ENCODE data around the gene MVB12A. TPM values are rescaled to one million over a fixed set of nuclear protein-coding genes. Genes with fewer than 3 reads are reported as not detected.

MVB12A gene
- total RNA-seq, 2 experiments from 2014 or later: 27.6 to 32.6 TPM

DNA sequence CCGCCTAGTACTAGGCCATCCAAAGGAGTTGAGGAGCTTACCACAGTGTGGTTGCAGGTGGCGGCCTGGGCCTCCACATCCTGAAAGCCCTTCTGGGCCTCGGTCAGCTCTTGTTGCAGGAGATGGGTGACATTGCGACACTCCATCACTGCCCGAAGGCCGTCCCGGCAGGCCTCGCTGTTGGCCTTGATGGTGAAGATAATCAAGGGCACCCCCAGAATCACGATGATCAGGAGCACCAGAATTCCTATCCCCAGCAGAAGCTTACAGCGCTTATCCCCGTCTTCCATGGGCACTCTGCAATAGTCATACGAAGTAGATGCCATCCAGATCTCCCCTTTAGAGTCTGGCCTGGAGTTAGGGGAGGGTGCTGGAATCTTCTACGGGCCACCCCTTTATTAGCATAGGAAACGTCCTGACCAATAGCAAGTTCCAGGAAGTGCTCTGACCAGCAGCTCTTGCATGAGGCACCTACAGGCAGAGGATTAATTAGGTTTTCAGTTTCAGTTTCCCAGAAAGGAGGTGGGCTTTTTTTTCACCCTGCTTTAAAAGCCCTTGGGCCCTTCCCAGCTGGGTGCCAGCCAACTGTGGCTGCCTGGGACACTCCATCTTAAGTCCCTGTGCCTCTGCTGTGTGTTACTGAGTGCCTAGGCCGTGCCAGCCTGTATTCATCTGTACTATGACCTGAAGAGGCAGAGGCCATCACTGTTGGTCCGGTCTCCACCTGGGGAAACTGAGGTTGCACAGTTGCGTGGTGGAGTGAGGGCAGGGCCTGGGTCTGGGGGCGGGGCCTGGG is 14.4 kb upstream of the MVB12A start, which contains the start of gene BST2:
Gene BST2, minus strand, starts transcription at position 381 of the 796 bp plus-strand sequence. Its CDS starts 55 bp downstream, at position 326.
- POLR2A ChIA-PET: interaction anchor here (0.6 to 2.0 kb wide), 5 partner anchors 14 to 443 kb away, joined by 3 to 10 read pairs (median 5); partner anchors contain the start of genes DDA1, MVB12A and USE1
- DNase-seq: peak; percentile 60
- intact Hi-C loops (cut with DNase I, micrococcal nuclease): loop anchor here (1.0 to 2.0 kb wide), 2 partner anchors 14 to 15 kb away; no protein-coding TSS in a partner anchor
- CTCF ChIA-PET: interaction anchor here (0.6 to 1.4 kb wide), 6 partner anchors 15 to 73 kb away, joined by 3 to 7 read pairs (median 4); no protein-coding TSS in a partner anchor
- H3K4me1 Mint-ChIP-seq: peaks cover 28% of the 10 kb centered on the region
- peaks cover 7% of the 10 kb centered on the region for H3K36me3 Mint-ChIP-seq (ENCODE audit: low read depth)
- H3K9me3 Mint-ChIP-seq (ENCODE audit: low read depth): no peaks in the 10 kb centered on the region
- H3K27me3 Mint-ChIP-seq: no peaks in the 10 kb centered on the region
- peak; percentile 80 for ATAC-seq
- H3K27ac Mint-ChIP-seq: peak within 1 kb of the TSS; percentile 90
- peak within 1 kb of the TSS; percentile 76 for H3K4me3 Mint-ChIP-seq

DNA sequence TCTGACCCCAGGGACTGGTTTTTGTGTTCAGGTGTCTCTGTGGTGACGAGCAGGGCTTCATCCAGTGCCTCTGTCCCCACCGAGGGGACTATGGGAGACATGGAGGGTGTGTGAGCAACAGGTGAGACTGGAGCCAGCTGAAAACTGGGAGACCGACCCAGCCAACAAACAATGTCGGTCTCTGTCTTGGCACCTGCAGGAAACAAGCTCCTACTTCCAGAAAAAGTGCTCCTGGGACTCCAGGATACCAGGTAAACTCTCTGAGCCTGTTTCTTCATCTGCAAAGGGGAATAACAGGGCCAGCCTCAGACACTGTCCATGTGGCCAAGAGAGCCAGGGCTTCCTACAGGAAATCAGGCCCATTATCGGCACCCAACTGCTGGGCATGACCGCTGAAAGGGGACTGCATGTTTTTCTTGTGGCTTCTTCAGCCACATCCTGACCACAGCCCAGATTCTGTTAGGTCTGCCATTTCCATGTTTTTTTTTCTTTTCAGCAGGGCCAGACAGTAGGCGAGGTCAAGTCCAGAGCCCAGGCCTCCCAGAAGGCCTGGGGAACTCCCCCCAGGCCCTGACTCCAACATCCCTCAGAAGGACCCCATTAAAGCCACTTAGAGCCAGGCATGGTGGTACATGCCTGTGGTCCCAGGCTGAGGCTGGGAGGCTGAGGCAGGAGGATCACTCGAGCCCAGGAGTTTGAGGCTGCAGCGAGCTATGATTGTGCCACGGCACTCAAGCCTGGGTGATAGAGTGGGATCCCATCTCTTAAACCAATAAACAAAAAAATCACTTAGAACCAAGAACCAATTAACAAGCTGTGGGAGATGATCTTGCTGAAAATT is 13.6 kb upstream of the MVB12A start:
- no peaks in the 10 kb centered on the region for H3K27me3 Mint-ChIP-seq
- peaks cover 28% of the 10 kb centered on the region for H3K4me1 Mint-ChIP-seq
- intact Hi-C loops (cut with DNase I, micrococcal nuclease): loop anchor here in 1 of 2 experiments (1.0 kb wide), 1 partner anchor 13 kb away; no protein-coding TSS in a partner anchor
- POLR2A ChIA-PET: interaction anchor here (1.2 to 2.0 kb wide), 3 partner anchors 13 to 191 kb away, joined by 3 to 10 read pairs (median 4); partner anchors contain the start of genes BABAM1, MVB12A and USE1
- H3K4me3 Mint-ChIP-seq: peak overlapping the region; percentile 76
- peak overlapping the region; percentile 90 for H3K27ac Mint-ChIP-seq
- peaks cover 7% of the 10 kb centered on the region for H3K36me3 Mint-ChIP-seq (ENCODE audit: low read depth)
- no peaks in the 10 kb centered on the region for H3K9me3 Mint-ChIP-seq (ENCODE audit: low read depth)
- CTCF ChIA-PET: interaction anchor here (0.7 to 1.4 kb wide), 9 partner anchors 13 to 92 kb away, joined by 3 to 7 read pairs (median 5); partner anchors contain the start of gene MVB12A
- peak; percentile 51 for DNase-seq
- ATAC-seq: peak; percentile 5

DNA sequence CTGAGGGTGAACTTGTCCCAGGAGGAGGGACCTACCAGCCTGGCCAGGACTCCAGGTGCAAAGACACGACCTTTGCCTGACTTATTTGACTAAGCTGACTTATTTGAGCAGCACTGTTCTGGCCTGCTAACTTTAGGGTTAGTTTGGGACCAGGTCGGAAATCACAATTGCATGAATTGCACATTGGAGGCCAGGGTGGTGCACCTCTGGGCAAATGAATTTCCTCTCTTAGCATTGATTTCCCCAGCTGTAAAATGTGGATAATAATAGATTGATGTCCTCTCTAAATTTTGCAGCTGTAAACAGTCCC is 13.0 kb upstream of the MVB12A start:
- CTCF ChIA-PET: interaction anchor here (0.7 to 1.4 kb wide), 5 partner anchors 13 to 91 kb away, joined by 3 to 5 read pairs (median 5); partner anchors contain the start of gene MVB12A
- DNase-seq: no peak
- H3K27ac Mint-ChIP-seq: peak overlapping the region; percentile 90

DNA sequence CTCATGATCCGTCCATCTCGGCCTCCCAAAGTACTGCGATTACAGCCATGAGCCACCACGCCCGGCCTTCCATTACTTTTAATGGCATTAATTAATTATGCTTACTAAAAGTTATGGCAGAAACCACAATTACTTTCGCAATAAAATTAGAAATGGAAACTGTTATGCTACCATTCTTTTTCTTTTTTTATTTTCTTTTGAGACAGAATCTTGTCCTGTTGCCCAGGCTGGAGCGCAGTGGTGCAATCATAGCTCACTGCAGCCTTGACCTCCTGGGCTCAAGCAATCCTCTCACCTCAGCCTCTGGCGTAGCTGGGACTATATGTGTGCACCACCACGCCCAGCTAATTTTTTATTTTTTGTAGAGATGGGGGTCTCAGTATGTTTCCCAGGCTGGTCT is 9.9 kb upstream of the MVB12A start:
- H3K4me1 Mint-ChIP-seq: peaks cover 16% of the 10 kb centered on the region
- H3K36me3 Mint-ChIP-seq (ENCODE audit: low read depth): peaks cover 5% of the 10 kb centered on the region
- H3K27ac Mint-ChIP-seq: no peak overlapping the region
- intact Hi-C loops (cut with DNase I, micrococcal nuclease): no loop called here
- ATAC-seq: no peak
- DNase-seq: no peak
- POLR2A ChIA-PET: no interaction called here
- H3K9me3 Mint-ChIP-seq (ENCODE audit: low read depth): no peaks in the 10 kb centered on the region
- H3K4me3 Mint-ChIP-seq: no peak overlapping the region
- no peaks in the 10 kb centered on the region for H3K27me3 Mint-ChIP-seq
- CTCF ChIA-PET: no interaction called here

More for the DNA sequence above, 13.0 kb upstream of the MVB12A start:
- peak overlapping the region; percentile 76 for H3K4me3 Mint-ChIP-seq
- ATAC-seq: no peak
- H3K4me1 Mint-ChIP-seq: peaks cover 28% of the 10 kb centered on the region
- H3K27me3 Mint-ChIP-seq: no peaks in the 10 kb centered on the region
- intact Hi-C loops (cut with DNase I, micrococcal nuclease): loop anchor here in 1 of 2 experiments (1.0 kb wide), 1 partner anchor 12 kb away; no protein-coding TSS in a partner anchor
- peaks cover 3% of the 10 kb centered on the region for H3K36me3 Mint-ChIP-seq (ENCODE audit: low read depth)
- POLR2A ChIA-PET: interaction anchor here (1.2 to 2.0 kb wide), 2 partner anchors 13 to 140 kb away, joined by 4 to 10 read pairs; partner anchors contain the start of genes BABAM1 and MVB12A
- H3K9me3 Mint-ChIP-seq (ENCODE audit: low read depth): no peaks in the 10 kb centered on the region

DNA sequence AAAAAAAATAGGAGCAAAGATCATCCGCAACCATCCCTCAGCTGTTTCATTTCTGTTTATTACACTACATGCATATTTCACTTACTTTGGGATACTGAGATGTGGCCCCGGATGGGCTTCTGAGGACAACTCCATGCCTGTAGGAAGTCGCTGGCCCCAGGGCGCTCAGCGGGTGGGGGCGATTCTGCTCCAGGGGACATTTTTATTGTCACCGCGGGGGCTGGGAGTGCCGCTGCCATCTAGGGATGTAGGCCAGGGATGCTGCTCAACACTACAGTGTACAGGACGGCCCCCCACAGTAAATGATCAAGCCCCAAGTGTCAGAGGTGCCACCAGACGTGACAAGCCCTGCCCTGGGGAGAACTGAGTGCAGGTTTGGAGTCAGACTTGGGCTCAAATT is 8.0 kb upstream of the MVB12A start:
- ChIA-PET POLR2A (no interaction called here), CTCF (interaction anchor here (0.8 to 1.3 kb wide), 2 partner anchors 54 to 157 kb away, joined by 3 to 6 read pairs; no protein-coding TSS in a partner anchor)
- ATAC-seq (no peak), DNase-seq (no peak)
- H3K9me3 Mint-ChIP-seq (ENCODE audit: low read depth): no peaks in the 10 kb centered on the region
- intact Hi-C loops (cut with DNase I, micrococcal nuclease): no loop called here
- H3K4me3 Mint-ChIP-seq: no peak overlapping the region
- no peaks in the 10 kb centered on the region for H3K27me3 Mint-ChIP-seq
- H3K36me3 Mint-ChIP-seq (ENCODE audit: low read depth): peaks cover 5% of the 10 kb centered on the region
- H3K4me1 Mint-ChIP-seq: peaks cover 9% of the 10 kb centered on the region
- no peak overlapping the region for H3K27ac Mint-ChIP-seq

DNA sequence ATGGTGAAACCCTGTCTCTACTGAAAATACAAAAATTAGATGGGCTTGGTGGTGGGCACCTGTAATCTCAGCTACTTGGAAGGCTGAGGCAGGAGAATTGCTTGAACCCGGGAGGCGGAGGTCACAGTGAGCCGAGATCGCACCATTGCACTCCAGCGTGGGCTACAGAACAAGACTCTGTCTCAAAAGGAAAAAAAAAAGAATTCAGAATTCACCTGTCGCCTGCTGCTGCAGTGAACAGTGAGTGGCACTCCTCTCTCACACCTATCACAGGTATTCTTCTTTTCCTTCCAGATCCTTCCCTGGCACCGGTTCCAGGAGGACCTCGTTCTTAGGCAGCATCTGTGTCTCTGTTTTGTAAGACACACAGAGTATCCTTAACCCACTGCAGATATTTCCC is 5.8 kb upstream of the MVB12A start:
- POLR2A ChIA-PET: no interaction called here
- no peaks in the 10 kb centered on the region for H3K9me3 Mint-ChIP-seq (ENCODE audit: low read depth)
- peaks cover 2% of the 10 kb centered on the region for H3K4me1 Mint-ChIP-seq
- H3K36me3 Mint-ChIP-seq (ENCODE audit: low read depth): peaks cover 7% of the 10 kb centered on the region
- no peaks in the 10 kb centered on the region for H3K27me3 Mint-ChIP-seq
- intact Hi-C loops (cut with DNase I, micrococcal nuclease): no loop called here
- CTCF ChIA-PET: interaction anchor here (1.0 kb wide), 1 partner anchor 33 kb away, joined by 3 read pairs; no protein-coding TSS in a partner anchor
- H3K4me3 Mint-ChIP-seq: no peak overlapping the region
- DNase-seq: no peak
- ATAC-seq: no peak
- H3K27ac Mint-ChIP-seq: no peak overlapping the region

DNA sequence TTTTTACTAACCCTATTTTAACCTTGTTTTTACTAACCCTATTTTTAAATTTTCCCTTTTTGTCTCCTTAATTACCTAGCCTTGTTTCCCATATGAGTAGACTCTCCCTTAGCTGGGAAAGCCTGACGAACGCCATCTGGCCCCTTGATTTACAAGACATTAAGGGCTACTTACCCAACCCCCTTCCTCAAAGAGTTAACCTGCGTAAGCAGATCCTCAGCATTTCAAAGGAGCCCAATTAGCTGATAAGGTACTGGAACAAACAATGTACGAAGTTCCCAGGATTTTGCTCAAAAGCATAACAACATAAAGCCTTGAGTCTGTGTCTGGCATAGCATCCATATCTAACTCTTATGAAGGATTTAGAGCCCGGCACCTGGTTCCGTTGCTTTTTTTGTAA is 4.7 kb upstream of the MVB12A start:
- H3K36me3 Mint-ChIP-seq (ENCODE audit: low read depth): peaks cover 7% of the 10 kb centered on the region
- CTCF ChIA-PET: interaction anchor here (1.0 kb wide), 1 partner anchor 34 kb away, joined by 3 read pairs; no protein-coding TSS in a partner anchor
- POLR2A ChIA-PET: no interaction called here

DNA sequence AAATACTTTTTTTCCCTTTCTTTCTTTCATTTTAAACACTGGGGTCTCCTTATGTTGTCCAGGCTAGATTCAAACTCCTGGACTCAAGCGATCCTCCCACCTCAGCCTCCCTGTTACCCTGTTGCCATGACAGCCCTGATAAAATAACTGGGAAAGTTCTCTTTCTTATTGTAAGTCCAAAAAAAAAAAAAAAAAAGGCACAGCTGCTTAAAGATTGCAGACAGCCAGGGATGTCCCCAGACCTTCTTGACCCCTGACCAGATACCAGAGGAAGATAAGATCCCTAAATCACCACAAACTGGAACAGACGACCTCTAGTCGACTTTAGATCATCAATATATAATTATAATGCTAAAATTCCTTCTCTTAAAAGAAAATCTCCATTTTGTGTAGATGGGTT is 1.1 kb upstream of the MVB12A start:
- ATAC-seq (no peak), DNase-seq (no peak)
- ChIA-PET CTCF (interaction anchor here (1.0 to 1.5 kb wide), 3 partner anchors 15 to 77 kb away, joined by 3 to 9 read pairs (median 4); no protein-coding TSS in a partner anchor), POLR2A (interaction anchor here (1.3 to 1.9 kb wide), 2 partner anchors 13 to 110 kb away, joined by 4 to 10 read pairs; partner anchors contain the start of genes BST2 and DDA1)
- Mint-ChIP-seq H3K27ac (peak overlapping the region; percentile 87), H3K27me3 (no peaks in the 10 kb centered on the region), H3K9me3 (ENCODE audit: low read depth) (no peaks in the 10 kb centered on the region), H3K4me3 (peak overlapping the region; percentile 91), H3K4me1 (peaks cover 11% of the 10 kb centered on the region), H3K36me3 (ENCODE audit: low read depth) (peaks cover 9% of the 10 kb centered on the region)
- intact Hi-C loops (cut with DNase I, micrococcal nuclease): loop anchor here (1.0 to 5.0 kb wide), 10 partner anchors 12 to 1341 kb away; partner anchors contain the start of genes GTPBP3 (in 2 of the 2), BABAM1 (in 1 of the 2), BST2 (in 1 of the 2) and COLGALT1 (in 1 of the 2)

More for the DNA sequence above, 4.7 kb upstream of the MVB12A start:
- Mint-ChIP-seq H3K9me3 (ENCODE audit: low read depth) (no peaks in the 10 kb centered on the region), H3K27ac (no peak overlapping the region), H3K27me3 (no peaks in the 10 kb centered on the region), H3K4me3 (no peak overlapping the region), H3K4me1 (peaks cover 7% of the 10 kb centered on the region)
- intact Hi-C loops (cut with DNase I, micrococcal nuclease): loop anchor here in 1 of 2 experiments (5.0 kb wide), 1 partner anchor 1338 kb away; the partner anchor contains the start of gene TPM4
- no peak for ATAC-seq
- DNase-seq: no peak

DNA sequence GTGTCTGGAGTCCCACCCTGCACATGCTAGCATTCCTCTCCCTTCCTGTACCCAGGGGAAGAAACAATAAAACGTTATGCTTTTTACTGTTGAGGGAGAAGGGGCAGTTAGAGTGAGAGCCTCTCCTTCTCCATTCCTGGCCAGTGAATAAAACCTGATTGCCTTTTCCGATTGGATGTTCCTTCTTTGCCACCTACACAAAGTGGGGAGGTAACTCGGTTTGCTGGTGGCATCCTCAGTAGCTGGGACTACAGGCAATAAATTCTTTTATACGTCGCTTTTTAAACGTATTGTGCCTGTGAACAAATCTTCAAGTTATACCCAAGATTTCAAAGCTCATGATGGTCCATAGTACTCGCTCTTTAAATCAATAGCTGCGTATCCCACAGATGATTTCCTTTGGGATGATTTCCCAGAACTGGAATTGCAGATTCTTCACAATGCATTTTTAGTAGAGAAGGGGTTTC is 660 bp upstream of the MVB12A start:
- Mint-ChIP-seq H3K4me1 (peaks cover 11% of the 10 kb centered on the region), H3K27me3 (no peaks in the 10 kb centered on the region), H3K36me3 (ENCODE audit: low read depth) (peaks cover 9% of the 10 kb centered on the region), H3K4me3 (peak overlapping the region; percentile 91), H3K27ac (peak overlapping the region; percentile 87), H3K9me3 (ENCODE audit: low read depth) (no peaks in the 10 kb centered on the region)
- ChIA-PET CTCF (interaction anchor here (0.6 to 1.5 kb wide), 13 partner anchors 9 to 428 kb away, joined by 3 to 9 read pairs (median 4); partner anchors contain the start of genes DDA1 and JAK3), POLR2A (interaction anchor here (1.1 to 1.9 kb wide), 3 partner anchors 13 to 184 kb away, joined by 4 to 10 read pairs (median 5); partner anchors contain the start of genes BST2 and DDA1)
- intact Hi-C loops (cut with DNase I, micrococcal nuclease): loop anchor here (1.0 to 5.0 kb wide), 10 partner anchors 13 to 1342 kb away; partner anchors contain the start of genes GTPBP3 (in 2 of the 2), BABAM1 (in 1 of the 2), BST2 (in 1 of the 2) and COLGALT1 (in 1 of the 2)
- DNase-seq (no peak), ATAC-seq (no peak)

DNA sequence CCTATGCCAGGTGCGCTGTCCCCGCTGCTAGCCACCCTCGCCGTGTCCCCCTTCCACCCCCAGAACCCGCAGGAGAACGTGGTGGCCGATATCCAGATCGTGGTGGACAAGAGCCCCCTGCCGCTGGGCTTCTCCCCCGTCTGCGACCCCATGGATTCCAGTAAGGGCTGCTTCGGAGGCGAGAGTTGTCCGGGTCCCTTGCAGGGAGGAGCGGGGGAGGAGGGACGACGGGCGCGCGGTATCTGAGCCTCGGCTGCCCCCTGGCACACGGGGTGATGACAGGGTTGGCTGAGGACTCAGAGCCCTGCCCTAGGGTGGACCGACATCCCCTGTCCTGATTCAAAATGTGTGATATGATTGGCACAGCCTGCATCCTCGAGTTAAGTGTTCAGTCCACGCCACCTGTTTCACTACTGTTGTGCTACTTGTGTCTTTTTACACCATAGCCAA is 653 bp downstream of the MVB12A start:
- ChIA-PET CTCF (no interaction called here), POLR2A (interaction anchor here (1.9 kb wide), 1 partner anchor 14 kb away, joined by 10 read pairs; the partner anchor contains the start of gene BST2)
- Mint-ChIP-seq H3K4me3 (peak overlapping the region; percentile 91), H3K36me3 (ENCODE audit: low read depth) (peaks cover 8% of the 10 kb centered on the region), H3K27ac (peak overlapping the region; percentile 74), H3K27me3 (no peaks in the 10 kb centered on the region), H3K4me1 (peaks cover 11% of the 10 kb centered on the region), H3K9me3 (ENCODE audit: low read depth) (no peaks in the 10 kb centered on the region)
- DNase-seq: peak; percentile 49
- ATAC-seq: peak; percentile 20
- intact Hi-C loops (cut with DNase I, micrococcal nuclease): loop anchor here in 1 of 2 experiments (1.0 kb wide), 4 partner anchors 30 to 345 kb away; partner anchors contain the start of genes HAUS8, MYO9B, SLC27A1 and USE1

Measured in activated CD4-positive, alpha-beta T cell treated with anti-CD3 and anti-CD28 coated beads for 36 hours (primary cell).